ENCODE data around the gene FERMT3.

Gene FERMT3

GRCh38 chr11:64185693-64186491 is 20.6 kb upstream of the FERMT3 start, which contains the start of gene STIP1:
Gene STIP1 (plus strand): TSS chr11:64186171. CDS start chr11:64186262, 91 bp downstream.
- DNase-seq = no peak

- DNase-seq = peak; percentile 50
Measured at GRCh38 chr11:64186492-64187165, 19.9 kb upstream of the FERMT3 start.

DNA sequence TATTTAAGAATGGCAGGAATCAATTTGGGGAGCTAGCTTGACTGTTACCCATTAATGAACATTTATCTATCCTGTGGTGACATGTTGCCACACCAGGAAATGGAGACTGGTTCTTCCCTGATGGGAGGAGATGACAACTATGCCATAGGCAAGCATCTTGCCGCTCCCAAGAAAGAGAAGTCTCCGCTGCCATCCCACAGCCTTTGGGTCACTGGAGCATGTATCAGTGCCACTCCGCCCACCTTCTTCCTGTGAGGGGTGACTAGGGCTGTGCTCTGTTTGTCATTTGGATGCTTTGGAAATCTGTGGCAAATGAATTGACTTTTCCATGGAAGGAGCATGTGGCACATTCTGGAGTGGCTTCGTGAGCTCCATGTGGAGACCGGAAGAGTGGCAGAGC is 14.1 kb upstream of the FERMT3 start:
- no peak for DNase-seq

GRCh38 chr11:64196626-64197025 is 9.9 kb upstream of the FERMT3 start:
- DNase-seq = no peak

- DNase-seq = no peak
Measured at GRCh38 chr11:64198511-64198910, 8.0 kb upstream of the FERMT3 start.

DNA sequence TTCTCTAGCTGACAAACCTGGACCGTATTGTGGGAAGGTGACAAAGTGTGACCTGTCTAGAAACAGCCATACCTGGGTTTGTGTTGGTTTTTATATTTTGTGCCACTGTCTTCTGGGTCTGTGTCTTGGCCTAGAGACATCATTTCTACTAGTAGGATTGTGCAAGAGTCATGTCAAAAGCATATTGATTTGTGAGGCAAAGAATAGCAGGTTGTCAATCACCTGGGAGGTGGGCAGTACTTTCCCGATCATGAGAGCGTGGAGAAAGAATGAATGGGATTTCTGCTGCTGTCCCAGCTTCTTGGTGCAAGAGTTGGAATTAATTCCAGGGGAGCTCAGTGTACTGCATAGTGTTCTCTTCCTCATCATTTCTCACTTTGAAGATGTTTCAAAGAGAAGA is 5.0 kb upstream of the FERMT3 start:
- DNase-seq = no peak

DNA sequence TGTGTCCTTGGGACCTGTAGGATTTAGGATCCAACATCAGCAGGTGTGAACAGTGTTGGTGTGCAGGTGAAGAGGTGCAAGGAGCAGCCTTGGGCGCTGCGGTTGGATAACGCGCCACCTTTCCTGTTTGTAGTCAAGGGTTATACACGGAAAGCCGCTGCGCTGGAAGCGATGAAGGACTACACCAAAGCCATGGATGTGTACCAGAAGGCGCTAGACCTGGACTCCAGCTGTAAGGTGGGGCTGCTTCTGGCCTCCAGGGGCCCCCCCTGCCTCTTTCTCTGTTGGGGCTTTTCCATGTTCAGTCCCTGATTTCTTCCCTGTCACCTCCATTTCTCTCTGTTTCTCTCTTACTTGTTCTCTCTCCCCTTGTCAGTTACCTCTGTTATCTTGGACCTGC is 3.5 kb upstream of the FERMT3 start:
- DNase-seq = no peak

DNA sequence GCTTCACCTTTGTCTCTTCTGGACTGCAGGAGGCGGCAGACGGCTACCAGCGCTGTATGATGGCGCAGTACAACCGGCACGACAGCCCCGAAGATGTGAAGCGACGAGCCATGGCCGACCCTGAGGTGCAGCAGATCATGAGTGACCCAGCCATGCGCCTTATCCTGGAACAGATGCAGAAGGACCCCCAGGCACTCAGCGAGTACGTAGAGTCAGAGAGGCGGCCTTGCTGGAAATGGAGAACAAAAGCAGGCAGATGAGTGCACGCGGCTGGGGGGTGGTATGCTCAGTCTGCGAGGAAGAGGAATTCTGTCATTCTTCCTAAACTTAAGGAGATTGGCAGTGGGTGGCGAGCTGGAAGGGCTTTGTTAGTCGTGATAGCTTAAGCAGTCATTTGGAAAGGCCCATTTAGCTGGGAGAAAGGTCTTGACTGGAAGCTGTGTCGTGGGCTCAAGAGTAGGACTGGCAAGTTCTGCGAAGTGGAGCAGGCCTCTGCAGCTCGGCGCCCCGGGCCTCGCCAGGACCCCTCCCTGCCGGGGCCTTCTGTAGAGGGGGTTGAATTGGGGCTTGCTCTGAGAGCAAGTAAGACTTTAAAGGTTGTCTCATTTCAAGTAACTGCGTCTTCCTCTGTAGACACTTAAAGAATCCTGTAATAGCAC is 3.0 kb upstream of the FERMT3 start:
- no peak for DNase-seq

DNA sequence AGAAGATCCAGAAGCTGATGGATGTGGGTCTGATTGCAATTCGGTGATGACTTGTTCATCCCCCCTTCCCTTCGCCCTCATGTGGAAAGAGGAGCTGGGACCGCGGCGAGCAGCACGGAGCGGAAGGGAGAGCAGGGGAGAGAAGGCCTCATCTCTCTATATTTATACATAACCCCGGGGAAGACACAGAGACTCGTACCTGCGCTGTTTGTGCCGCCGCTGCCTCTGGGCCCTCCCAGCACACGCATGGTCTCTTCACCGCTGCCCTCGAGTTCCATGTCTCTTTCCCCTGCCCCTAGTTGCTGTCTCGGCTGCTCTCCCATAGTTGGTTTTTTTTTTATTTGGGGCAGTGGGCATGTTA is 2.5 kb upstream of the FERMT3 start:
- no peak for DNase-seq

GRCh38 chr11:64204464-64204989 is 2.0 kb upstream of the FERMT3 start:
- DNase-seq = peak; percentile 65

DNA sequence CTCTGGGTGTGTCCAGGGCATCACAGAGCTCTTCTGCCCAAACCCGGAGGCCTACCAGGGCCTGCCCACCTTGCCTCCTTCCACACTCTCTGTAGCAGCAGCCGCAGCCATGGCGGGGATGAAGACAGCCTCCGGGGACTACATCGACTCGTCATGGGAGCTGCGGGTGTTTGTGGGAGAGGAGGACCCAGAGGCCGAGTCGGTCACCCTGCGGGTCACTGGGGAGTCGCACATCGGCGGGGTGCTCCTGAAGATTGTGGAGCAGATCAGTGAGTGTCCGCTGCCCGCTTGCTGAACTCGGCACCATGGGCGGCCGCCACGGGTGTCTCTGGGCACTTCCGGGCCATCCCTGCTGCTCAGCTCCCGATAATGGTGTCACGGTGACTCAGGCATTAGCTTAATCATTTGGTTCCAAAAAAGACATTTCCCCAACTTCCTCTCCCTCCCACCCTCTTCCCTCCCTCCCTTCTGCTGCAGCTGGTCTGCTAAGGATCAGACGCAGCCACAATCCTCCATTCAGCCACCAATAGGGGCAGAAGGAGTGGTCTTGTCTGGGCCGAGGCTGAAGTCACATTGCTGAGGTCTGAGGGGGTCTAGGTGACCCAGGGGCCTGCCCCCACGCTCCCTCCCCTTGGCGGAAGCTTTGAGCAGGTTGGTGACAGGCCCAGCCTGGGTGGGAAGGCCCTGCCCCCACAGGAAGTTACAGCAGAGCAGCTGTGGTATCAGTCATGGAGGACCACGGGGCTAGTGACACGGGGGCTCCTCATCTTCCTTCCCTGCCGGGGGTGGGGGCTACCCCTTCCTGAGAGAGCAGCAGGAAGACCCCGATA is 950 bp downstream of the FERMT3 start:
- DNase-seq = peak; percentile 53

DNA sequence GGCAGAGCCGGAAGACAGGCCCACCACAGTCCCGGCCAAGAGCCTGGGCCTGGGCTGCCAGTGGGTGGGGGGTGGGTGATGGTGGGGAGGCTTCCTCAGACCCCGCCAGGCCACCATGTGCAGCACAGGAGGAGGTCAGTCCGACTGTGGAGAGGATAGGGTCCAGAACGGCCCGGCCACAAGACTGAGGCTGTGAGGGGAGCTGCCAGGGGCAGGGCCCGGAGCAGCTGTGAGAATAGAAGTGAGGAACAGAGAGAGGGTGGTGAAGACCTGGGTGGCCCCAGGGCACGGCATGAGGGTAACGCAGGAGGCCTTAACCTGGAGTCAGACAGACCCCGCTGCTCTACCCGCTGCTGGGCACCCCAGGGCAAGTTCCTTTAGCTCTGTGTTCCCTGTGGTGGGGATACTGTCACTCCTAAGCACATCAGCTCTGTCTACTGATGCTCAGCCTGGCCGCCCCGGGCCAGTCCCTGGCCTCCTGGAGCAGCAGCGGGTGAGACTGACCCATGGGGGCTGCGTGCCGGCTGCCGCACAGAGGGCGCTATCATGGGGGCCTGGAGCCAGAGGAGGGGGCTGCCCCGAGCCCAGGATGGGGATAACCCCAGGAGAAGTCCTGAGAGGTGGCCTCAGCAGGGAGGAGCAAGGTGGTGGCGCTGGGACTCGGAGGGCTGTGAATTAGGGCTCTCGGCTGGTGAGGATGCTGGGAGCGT is 1.7 kb downstream of the FERMT3 start:
- no peak for DNase-seq

GRCh38 chr11:64208796-64209562 is 2.5 kb downstream of the FERMT3 start:
- no peak for DNase-seq

DNA sequence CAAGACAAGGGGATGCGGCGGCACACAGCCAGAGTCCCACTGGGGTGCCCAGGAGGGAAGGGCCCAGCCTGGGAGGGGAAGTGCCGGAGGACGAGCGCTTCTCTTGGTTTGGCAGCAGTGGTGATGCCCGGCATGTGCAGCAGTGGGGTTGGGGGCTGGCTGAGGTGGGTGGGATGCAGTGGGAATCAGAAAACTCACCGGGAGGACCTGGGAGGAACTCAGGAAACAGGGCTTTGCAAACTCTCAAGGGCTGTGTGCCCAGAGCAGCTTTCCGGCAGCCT is 3.0 kb downstream of the FERMT3 start:
- no peak for DNase-seq

DNA sequence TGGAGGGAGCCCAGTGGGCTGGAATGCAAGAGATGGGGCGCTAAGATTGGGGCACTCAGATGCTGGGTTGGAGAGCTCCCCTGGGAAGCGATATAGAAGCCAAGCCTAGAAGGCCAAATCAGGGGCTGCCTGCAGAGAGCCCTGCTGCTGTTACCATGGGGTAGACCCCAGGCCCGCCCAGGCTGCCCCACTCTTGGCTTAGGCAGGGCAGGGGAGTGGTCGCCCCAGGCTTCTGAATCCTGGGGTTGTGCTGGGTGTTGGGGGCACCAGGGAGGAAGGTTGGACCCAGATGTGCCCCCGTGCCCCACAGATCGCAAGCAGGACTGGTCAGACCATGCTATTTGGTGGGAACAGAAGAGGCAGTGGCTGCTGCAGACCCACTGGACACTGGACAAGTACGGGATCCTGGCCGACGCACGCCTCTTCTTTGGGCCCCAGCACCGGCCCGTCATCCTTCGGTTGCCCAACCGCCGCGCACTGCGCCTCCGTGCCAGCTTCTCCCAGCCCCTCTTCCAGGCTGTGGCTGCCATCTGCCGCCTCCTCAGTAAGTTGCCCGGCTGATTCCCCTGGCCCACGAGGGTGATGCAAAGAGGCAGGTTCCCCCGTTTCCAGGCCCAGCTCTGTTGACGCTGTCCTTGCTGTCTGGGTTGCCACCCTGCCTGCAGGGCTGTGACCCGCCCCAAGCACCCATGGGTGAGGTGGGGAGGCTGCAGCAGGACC is 3.9 kb downstream of the FERMT3 start:
- no peak for DNase-seq

GRCh38 chr11:64211181-64211872 is 4.8 kb downstream of the FERMT3 start:
- no peak for DNase-seq

DNA sequence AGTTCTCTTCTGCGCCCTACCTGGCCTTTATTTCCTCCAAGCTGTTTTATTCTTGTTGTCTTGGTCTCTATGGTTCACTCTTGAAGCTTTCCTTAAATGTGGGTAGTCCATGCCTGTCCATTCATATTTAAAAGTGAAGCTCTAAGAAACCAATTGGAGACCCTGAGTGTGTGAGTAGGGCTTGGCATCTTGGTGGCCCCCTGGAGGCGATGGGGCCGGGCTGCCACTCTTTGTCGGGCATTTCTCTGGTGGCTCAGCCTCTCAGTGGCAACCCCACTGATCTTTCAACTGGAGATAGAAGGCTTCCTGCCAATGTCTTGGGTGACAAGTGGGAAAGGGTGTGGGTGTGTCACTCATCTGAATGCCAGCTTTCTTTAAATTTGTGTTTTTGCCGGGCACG is 10.4 kb downstream of the FERMT3 start:
- DNase-seq = no peak

GRCh38 chr11:64218628-64219353 is 12.3 kb downstream of the FERMT3 start:
- DNase-seq = no peak

- DNase-seq = no peak
Measured at GRCh38 chr11:64219354-64219684, 12.8 kb downstream of the FERMT3 start.

Measured in right kidney (tissue), 1 donor.